ENCODE results near the gene HOXA6.

Gene HOXA6

GRCh38 chr7:27116031-27116961, 31.3 kb downstream of the HOXA6 start:
- DNase-seq (ENCODE audit: low spot score) = no peak
- ATAC-seq (ENCODE audit: low read depth) = no peak
- Histone ChIP-seq H3K27me3 (ENCODE audit: insufficient read depth, poor library complexity, severe bottlenecking) (no peaks in the 10 kb centered on the region), H3K27ac (ENCODE audit: poor library complexity, severe bottlenecking) (peak overlapping the region; percentile 86), H3K36me3 (ENCODE audit: low read depth) (no peaks in the 10 kb centered on the region; the same call in 1 of the 2 replicates), H3K4me1 (ENCODE audit: insufficient read depth, poor library complexity, severe bottlenecking) (peaks cover 20% of the 10 kb centered on the region), H3K4me3 (ENCODE audit: severe bottlenecking) (peak overlapping the region; percentile 21), H3K9me3 (ENCODE audit: severe bottlenecking) (no peaks in the 10 kb centered on the region)
- TF ChIP-seq CTCF (IDR thresholded peaks at IDR 0.05; ENCODE audit: poor library complexity, severe bottlenecking) = no peak

GRCh38 chr7:27115221-27116026, 32.1 kb downstream of the HOXA6 start:
- peaks cover 29% of the 10 kb centered on the region for H3K4me1 ChIP-seq (ENCODE audit: insufficient read depth, poor library complexity, severe bottlenecking)
- TF ChIP-seq CTCF (IDR thresholded peaks at IDR 0.05; ENCODE audit: poor library complexity, severe bottlenecking) = no peak
- H3K9me3 ChIP-seq (ENCODE audit: severe bottlenecking) = no peaks in the 10 kb centered on the region
- H3K27me3 ChIP-seq (ENCODE audit: insufficient read depth, poor library complexity, severe bottlenecking) = no peaks in the 10 kb centered on the region
- H3K4me3 ChIP-seq (ENCODE audit: severe bottlenecking) = peak overlapping the region; percentile 21
- peak overlapping the region; percentile 86 for H3K27ac ChIP-seq (ENCODE audit: poor library complexity, severe bottlenecking)
- ATAC-seq (ENCODE audit: low read depth) = peak; percentile 39
- no peaks in the 10 kb centered on the region; the same call in 1 of the 2 replicates for H3K36me3 ChIP-seq (ENCODE audit: low read depth)
- DNase-seq (ENCODE audit: low spot score) = no peak

GRCh38 chr7:27114881-27115220, 32.7 kb downstream of the HOXA6 start:
- Histone ChIP-seq H3K9me3 (ENCODE audit: severe bottlenecking) (no peaks in the 10 kb centered on the region), H3K4me3 (ENCODE audit: severe bottlenecking) (peak overlapping the region; percentile 21), H3K27ac (ENCODE audit: poor library complexity, severe bottlenecking) (peak overlapping the region; percentile 86), H3K4me1 (ENCODE audit: insufficient read depth, poor library complexity, severe bottlenecking) (peaks cover 29% of the 10 kb centered on the region), H3K27me3 (ENCODE audit: insufficient read depth, poor library complexity, severe bottlenecking) (no peaks in the 10 kb centered on the region), H3K36me3 (ENCODE audit: low read depth) (no peaks in the 10 kb centered on the region; the same call in 1 of the 2 replicates)
- DNase-seq (ENCODE audit: low spot score) (no peak), ATAC-seq (ENCODE audit: low read depth) (no peak)
- no peak for TF ChIP-seq CTCF (IDR thresholded peaks at IDR 0.05; ENCODE audit: poor library complexity, severe bottlenecking)

- H3K9me3 ChIP-seq (ENCODE audit: severe bottlenecking) = no peaks in the 10 kb centered on the region
- no peak for TF ChIP-seq CTCF (IDR thresholded peaks at IDR 0.05; ENCODE audit: poor library complexity, severe bottlenecking)
- ATAC-seq (ENCODE audit: low read depth) (peak; percentile 2; the same call in 1 of the 3 replicates), DNase-seq (ENCODE audit: low spot score) (no peak)
- H3K36me3 ChIP-seq (ENCODE audit: low read depth) = no peaks in the 10 kb centered on the region; the same call in 1 of the 2 replicates
- H3K4me3 ChIP-seq (ENCODE audit: severe bottlenecking) = peak overlapping the region; percentile 28
- peaks cover 29% of the 10 kb centered on the region for H3K4me1 ChIP-seq (ENCODE audit: insufficient read depth, poor library complexity, severe bottlenecking)
- H3K27ac ChIP-seq (ENCODE audit: poor library complexity, severe bottlenecking) = peak overlapping the region; percentile 86
- H3K27me3 ChIP-seq (ENCODE audit: insufficient read depth, poor library complexity, severe bottlenecking) = no peaks in the 10 kb centered on the region
Measured at GRCh38 chr7:27113991-27114769, 33.4 kb downstream of the HOXA6 start.

Data from RWPE2 (cell line).